Hematopoietic multipotent progenitor cell treated with erythropoietin and hydrocortisone succinate and interleukin-3 and kit ligand, for 4 days (in vitro differentiated cells): Measurements from ENCODE around the gene CD34.
"Not testable (repeated sequence)": the region's sequence is repeated elsewhere in the genome, so short reads cannot be mapped to it uniquely, and the experiment has no call there.

Experiments
- DNase-seq: peaks from one replicate; pipeline ENCODE4 v3.0.0-alpha.2; 2015

Gene CD34

GRCh38 chr1:207897188-207897587 is 13.7 kb downstream of the CD34 start:
- peak; percentile 71 for DNase-seq

GRCh38 chr1:207896547-207896946 is 14.4 kb downstream of the CD34 start:
- no peak for DNase-seq

- no peak for DNase-seq
These were observed 16.2 kb downstream of the CD34 start for GRCh38 chr1:207894704-207895103.

GRCh38 chr1:207893737-207894582 is 17.0 kb downstream of the CD34 start:
- no peak for DNase-seq

DNA sequence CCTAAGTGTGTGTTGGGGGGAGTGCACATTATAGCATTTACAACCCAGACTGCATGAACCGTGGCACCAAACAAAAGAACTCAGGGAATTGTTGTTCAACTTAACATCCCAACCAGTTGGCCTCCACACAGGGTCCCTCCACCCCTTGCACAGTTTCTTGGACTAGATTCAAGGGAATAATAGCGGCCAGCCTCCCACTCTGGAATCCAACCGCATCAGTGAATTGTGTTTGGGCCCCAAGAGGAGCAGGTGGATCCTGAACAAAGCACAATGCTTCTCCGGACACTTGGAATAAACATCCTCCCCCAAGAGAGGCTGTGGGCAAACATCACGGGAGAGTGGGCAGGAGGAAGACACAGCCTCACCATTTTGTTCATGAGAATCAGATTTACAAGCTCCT is 18.2 kb downstream of the CD34 start:
- DNase-seq: no peak

- no peak for DNase-seq
These were observed 19.8 kb downstream of the CD34 start for GRCh38 chr1:207891148-207891547.

GRCh38 chr1:207890136-207890738 is 20.7 kb downstream of the CD34 start:
- peak; percentile 74 for DNase-seq

DNA sequence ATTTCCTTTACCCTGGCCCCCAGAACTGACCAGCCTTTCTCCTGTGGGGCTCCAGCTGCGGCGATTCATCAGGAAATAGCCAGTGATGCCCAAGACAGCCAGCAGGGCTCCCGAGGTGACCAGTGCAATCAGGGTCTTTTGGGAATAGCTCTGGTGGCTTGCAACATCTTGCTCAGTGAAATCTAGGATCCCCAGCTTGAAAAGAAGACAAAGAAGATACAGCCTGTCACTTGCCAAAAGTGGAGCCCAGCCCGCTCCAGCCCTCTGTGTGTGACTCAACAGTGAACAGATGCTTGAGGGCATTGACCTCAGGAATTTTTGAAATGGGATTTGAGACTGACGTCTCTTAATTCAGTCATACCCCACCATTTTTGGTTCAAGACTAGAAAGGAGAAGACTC is 22.3 kb downstream of the CD34 start:
- no peak for DNase-seq

DNA sequence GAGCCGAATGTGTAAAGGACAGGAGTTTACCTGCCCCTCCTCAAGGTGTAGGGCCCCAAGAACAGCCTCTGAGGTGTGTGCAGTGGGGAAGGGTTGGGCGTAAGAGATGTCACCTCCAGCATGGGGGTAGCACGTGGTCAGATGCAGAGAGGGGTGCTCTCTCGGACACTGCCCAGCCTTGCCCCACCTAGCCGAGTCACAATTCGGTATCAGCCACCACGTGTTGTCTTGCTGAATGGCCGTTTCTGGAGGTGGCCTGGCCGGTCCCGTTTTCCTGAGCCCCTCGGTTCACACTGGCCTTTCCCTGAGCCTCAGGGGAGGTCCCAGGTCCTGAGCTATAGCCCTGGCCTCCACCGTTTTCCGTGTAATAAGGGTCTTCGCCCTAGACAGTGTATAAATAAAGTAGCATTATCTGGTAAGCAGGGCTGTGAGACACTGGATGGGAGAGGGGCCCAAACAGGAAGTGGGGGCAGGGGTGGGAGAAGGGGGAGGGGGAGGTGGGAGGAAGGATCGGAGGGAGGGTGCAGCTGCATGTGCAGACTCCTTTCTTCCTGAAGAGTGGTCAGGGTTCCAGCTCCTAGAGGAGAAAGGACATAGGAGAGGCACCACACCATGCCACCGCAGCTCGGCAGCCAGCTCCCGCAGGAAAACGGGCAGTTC is 23.3 kb downstream of the CD34 start:
- no peak for DNase-seq

- no peak for DNase-seq
These were observed 24.7 kb downstream of the CD34 start for GRCh38 chr1:207886227-207886626.

DNA sequence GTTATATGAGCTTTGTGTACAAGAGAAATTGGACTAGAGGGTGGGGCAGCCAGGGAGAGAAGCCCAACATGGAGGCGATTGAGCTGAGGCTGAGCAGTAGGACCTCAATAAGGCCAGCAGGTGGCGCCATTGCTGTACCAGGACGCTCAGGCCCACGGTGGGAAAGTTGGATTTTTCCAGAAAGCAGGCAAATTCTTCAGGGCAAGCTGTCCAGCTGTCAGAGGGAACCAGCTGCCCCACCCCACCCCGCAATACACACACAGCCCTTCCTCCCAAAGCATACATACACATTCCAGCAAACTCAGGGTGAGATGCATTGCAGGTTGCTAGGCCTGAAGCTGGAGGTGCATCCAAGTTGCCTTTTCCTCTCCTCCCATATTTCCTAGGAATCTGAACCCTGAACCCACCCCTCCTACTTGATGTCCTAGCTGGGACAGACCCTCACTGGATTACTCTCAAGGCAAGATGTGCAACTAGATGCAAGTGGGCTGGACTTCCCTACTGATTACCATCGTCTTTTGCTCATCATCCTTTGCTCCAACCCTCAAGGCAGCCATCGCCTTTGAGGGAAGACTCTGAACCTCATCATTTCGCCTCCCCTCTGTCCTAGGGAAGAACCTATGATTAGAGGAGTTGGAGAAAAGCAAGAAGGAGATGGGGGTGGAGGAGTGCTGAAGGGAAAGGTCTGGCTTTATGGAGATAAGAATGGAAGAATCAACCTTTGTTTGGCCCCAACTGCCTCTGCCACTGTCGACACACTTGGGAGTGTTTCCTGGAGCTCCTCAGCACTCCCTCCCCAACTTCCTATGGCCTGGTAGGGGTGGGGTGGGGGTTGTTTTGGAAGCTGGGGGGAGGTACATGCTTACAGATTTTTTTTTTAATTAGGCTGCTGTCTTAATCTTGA is 25.5 kb downstream of the CD34 start:
- peak; percentile 91 for DNase-seq

DNA sequence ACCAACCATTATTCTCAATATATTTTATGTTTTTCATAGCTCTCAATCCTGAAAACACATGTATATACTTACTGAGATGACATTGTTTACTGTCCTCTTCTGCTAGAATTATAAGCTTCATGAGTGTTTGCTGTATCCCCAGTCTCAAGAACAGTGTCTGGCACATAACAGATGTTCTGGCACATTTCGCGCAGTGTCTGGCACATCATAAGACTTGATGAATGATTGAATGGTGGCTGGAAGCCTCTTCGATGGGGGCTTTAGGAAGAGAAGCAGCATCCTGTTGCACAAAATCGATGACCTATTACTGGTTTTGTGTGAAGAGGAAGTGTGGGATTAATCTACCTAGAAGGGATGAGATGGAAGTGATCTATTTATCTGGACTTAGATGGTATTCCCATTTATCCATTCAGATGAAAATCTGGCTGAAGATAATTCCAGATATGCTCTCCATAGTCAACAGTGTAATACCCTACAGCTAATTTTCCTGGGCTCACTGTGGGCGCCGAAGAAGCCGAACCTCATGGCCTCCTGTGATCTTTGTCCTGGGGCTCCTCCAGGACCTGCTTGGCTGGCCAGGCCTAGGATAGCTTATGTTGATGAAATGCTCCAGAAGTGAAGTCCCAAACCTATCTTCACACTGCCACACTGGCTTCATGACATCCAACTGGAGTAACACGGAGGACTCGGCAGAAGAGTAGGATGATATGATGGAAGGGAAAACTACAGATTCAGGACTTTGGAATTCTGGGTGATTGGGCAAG is 26.5 kb downstream of the CD34 start:
- DNase-seq: no peak

DNA sequence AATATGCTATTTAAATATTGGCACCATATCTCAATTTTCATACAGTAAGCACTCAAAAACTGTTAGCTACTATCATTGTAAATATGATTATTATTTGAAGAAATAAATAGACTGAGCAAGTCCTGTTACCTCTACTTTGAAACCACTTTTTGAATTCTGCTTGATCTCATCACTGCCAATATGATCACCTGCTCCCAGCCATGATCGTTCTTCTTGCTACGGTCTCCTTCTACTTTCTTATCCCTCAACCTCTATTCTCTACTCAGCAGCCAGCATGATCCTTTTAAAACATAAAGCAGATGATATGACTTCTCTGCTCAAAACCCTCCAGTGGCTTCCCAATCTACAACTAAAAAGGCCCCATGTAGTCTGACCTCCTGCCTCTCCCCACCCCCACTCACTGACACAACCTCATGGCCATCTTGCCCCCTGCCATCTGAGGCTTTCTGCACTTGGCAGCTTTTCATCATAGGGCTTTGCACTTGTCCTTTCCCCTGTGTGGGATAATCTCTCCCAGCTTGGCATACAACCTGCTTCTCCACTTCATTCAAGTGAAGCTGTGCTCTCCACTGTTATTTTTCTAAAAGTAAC is 27.2 kb downstream of the CD34 start:
- no peak for DNase-seq

DNA sequence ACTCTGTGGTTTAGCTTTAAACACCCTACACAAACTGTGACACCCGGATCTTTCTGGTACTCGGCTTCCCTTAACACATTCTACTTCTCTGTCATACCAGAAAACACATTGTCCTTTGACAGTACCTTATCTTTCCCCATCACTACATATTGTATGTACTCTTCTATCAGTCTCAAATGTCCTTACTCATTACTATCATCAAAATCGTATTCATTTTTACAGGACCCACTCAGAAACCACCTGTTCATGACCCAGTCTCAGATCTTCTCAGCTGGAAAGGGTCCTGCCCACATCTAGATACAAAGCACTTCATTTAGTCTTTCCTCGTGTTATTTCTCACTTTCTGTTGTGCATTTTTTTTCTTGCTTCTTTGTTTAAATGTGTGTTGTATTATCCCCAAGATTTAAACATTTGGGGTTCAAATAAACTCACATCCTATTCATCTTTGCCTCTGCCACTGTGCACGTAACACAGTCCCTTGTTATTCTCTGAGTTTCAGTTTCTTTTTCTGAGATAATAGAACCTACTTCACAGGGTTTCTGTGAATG is 27.7 kb downstream of the CD34 start:
- DNase-seq: no peak

- DNase-seq: no peak
These were observed 28.2 kb downstream of the CD34 start for GRCh38 chr1:207882692-207883091.

DNA sequence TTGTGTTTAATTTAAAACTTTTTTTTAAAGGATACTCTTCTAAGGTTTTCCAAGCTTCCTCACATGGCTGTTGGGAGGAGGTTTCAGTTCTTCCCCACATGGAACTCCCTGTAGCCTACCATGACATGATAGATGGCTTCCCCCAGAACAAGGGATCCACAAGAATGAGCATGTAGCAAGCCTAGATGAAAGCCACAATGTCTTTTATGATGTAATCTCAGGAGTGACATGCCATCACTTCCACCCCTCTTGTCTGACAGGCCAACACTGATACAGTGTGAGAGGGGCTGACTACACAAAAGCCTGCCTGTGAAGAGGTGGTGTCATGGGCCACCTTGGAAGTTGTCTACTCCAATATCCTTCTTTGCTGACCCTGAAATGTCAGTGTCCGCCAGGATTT is 32.0 kb downstream of the CD34 start:
- peak; percentile 61 for DNase-seq

GRCh38 chr1:207877914-207878313 is 33.0 kb downstream of the CD34 start:
- DNase-seq: not testable (repeated sequence)

DNA sequence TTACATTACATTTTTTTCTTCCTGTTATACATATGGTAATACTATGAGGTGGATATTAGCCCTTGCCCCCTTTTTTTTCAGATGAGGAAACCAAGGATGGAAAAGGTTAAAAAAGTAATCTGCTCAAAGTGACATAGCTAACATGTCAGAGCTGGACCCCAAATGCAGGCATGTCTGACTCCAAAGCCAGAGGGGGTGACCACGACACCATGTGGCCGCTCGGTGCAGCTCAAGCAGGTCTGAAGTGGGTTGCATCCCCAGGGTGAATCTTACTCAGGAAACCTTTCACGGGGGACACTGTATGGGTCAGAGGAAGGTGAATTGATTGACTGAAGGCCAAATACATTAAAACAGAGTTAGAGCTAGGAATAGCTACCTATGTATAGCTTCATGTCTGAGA is 34.8 kb downstream of the CD34 start:
- peak; percentile 66 for DNase-seq

DNA sequence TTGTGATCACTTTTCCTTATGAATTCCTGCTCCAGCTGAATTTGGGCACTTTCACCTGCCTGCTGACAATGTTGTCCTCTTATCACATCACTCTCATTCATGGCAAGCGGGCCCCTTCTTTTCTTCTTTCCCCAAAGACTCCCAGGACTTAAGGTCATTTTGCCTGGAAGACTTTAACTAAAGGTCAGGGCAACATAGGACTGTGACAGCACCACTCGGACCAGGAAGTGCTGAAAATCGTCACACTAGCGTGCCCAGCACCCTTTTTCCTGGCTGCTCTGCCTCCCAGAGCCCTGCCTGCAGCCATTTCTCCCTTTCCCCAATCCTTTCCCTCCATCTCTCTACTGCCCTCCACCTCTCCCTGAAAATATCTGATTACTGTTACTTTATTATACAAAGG is 35.4 kb downstream of the CD34 start:
- no peak for DNase-seq

DNA sequence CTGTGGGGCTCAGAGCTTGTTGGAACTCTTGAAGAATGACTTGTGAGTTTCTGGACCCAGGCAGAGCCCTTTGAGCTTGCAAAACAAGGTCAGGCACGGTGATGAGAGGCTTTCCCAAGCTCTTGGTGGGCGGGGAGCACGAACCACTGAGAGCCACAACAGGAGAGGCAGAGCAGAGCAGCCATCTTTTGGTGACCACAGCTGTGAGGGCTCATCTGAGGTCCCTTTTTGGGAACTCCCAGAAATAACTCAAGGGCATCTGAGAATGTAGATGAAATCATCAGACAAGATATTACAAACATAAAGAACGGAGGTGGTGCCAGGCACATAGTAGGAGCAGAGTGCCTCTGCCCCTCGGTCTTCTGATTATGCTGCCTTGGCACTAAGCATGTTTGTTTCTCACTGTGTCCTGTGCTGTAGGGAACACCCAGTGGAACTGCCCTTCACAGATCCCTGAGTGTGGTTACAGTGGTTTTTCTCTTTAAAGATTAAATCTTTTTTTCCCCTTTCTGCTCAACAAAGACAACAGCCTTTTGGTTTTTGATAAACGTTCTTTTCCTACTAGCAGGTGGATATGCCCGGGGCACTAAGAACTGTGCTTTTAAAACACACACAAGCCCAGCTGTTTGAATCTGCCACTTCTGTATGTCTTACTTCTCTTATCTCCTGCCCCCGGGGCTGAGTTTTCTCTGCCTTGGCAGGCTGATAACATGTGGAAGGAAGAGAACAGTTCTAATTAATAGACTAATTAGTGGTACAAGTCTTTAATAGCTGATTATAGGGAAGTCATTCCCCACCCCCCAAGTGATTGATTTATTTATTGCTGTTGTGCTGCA is 37.7 kb downstream of the CD34 start:
- DNase-seq: peak; percentile 99

- DNase-seq: peak; percentile 81
These were observed 38.3 kb downstream of the CD34 start for GRCh38 chr1:207872621-207873020.
